ENCODE results near the gene LRRTM1. TPM values are rescaled to one million over a fixed set of nuclear protein-coding genes. Genes with fewer than 3 reads are reported as not detected.

Gene LRRTM1
- total and polyA plus RNA-seq, 2 experiments from 2014 or later = 12.6 to 17.4 TPM

- no peaks in the 10 kb centered on the region for H3K9me3 ChIP-seq (ENCODE audit: low read depth)
- no peaks in the 10 kb centered on the region for H3K27me3 ChIP-seq
- H3K4me3 ChIP-seq = no peak overlapping the region
- no peak overlapping the region for H3K27ac ChIP-seq
- no peak for TF ChIP-seq CTCF (IDR thresholded peaks at IDR 0.05; ENCODE audit: low read depth, low read length)
- H3K4me1 ChIP-seq (ENCODE audit: low read depth) = peaks cover 12% of the 10 kb centered on the region
- DNase-seq (ENCODE audit: low read depth in 1 of 2, low spot score in 1 of 2) = no peak
- H3K36me3 ChIP-seq = no peaks in the 10 kb centered on the region
Observed at GRCh38 chr2:80322311-80322920, 17.9 kb upstream of the LRRTM1 start.

DNA sequence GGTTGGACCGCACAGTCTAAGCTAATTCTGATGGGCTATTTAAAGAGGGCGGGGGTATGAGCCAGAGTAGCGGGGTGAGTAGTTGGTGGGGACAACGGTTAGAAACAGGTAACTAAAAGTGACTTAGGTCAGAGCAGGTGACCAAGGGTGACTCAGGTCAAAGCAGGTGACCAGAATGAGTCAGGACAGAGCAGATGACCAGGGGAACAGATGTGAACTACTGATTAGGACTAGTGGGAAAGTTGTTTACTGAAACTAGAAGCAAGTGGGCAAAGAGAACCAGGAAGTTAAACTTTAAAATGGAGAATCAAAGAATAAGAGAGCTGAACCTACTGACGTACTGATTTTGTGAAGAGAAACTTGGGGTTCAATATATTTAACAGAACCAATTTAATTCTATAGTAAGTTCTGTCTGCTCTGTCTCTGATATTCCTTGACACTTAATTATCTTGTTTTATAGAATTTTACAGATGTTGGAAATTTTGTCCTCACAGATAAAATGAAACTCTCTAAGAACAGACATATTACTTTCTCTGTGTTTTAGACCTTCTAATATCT is 7.8 kb upstream of the LRRTM1 start:
- TF ChIP-seq CTCF (IDR thresholded peaks at IDR 0.05; ENCODE audit: low read depth, low read length) = no peak
- no peak overlapping the region for H3K4me3 ChIP-seq
- H3K4me1 ChIP-seq (ENCODE audit: low read depth) = no peaks in the 10 kb centered on the region
- H3K36me3 ChIP-seq = no peaks in the 10 kb centered on the region
- H3K9me3 ChIP-seq (ENCODE audit: low read depth) = no peaks in the 10 kb centered on the region
- H3K27me3 ChIP-seq = no peaks in the 10 kb centered on the region
- H3K27ac ChIP-seq = no peak overlapping the region
- no peak for DNase-seq (ENCODE audit: low read depth in 1 of 2, low spot score in 1 of 2)

GRCh38 chr2:80311304-80311703 is 6.8 kb upstream of the LRRTM1 start:
- Histone ChIP-seq H3K9me3 (ENCODE audit: low read depth) (no peaks in the 10 kb centered on the region), H3K27me3 (no peaks in the 10 kb centered on the region), H3K27ac (no peak overlapping the region), H3K4me3 (no peak overlapping the region), H3K36me3 (no peaks in the 10 kb centered on the region), H3K4me1 (ENCODE audit: low read depth) (no peaks in the 10 kb centered on the region)
- TF ChIP-seq CTCF (IDR thresholded peaks at IDR 0.05; ENCODE audit: low read depth, low read length) = no peak
- DNase-seq (ENCODE audit: low read depth in 1 of 2, low spot score in 1 of 2) = no peak

DNA sequence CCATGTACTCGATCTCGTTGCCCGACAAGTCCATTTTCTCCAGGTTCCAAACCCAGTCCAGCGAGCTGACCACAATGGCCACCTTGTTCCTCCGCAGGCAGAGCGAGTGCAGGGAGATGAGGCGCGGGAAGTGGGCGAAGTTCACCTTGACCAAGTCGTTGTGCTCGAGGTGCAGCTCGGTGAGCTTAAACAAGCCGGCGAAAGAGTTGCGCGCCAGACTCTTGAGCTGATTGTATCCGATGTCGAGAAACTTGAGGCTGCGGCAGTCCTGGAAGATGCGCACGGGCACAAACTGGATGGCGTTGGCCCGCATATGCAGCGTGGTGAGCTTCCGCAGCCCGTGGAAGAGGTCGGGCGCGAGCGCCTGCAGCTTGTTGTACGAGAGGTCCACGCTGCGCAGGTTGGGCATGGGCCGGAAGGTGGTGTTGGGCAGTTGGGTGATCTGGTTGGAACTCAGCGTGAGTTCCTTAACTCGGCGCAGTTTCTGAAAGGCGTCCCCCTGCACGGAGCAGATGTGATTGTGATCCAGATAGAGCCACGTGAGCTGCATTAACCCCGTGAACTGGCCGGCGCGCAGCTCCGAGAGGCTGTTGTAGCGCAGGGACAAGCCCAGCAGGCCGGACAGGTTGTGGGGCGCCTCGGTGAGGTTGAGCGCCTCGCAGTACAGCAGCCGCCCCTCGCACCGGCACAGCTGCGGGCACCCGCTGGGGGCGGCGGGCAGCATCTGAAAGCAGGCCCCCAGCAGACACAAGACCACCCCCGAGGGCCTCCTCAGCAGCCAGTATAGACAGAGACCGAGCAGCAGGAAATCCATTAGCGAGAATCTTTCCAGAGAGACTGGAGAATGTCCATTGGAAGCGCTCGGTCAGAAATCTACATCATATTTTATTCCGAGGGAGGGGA is 1.3 kb downstream of the LRRTM1 start:
- Histone ChIP-seq H3K27ac (no peak overlapping the region), H3K4me1 (ENCODE audit: low read depth) (peaks cover 18% of the 10 kb centered on the region), H3K4me3 (peak overlapping the region; percentile 58), H3K36me3 (no peaks in the 10 kb centered on the region), H3K27me3 (peaks cover 13% of the 10 kb centered on the region), H3K9me3 (ENCODE audit: low read depth) (no peaks in the 10 kb centered on the region)
- DNase-seq (ENCODE audit: low read depth in 1 of 2, low spot score in 1 of 2) = peak in 1 of 2 donors; percentile 47
- no peak for TF ChIP-seq CTCF (IDR thresholded peaks at IDR 0.05; ENCODE audit: low read depth, low read length)

- H3K9me3 ChIP-seq (ENCODE audit: low read depth) = no peaks in the 10 kb centered on the region
- DNase-seq (ENCODE audit: low read depth in 1 of 2, low spot score in 1 of 2) = no peak
- H3K27ac ChIP-seq = no peak overlapping the region
- H3K4me1 ChIP-seq (ENCODE audit: low read depth) = peaks cover 18% of the 10 kb centered on the region
- H3K27me3 ChIP-seq = peaks cover 13% of the 10 kb centered on the region
- H3K36me3 ChIP-seq = no peaks in the 10 kb centered on the region
- no peak for TF ChIP-seq CTCF (IDR thresholded peaks at IDR 0.05; ENCODE audit: low read depth, low read length)
- H3K4me3 ChIP-seq = peak overlapping the region; percentile 58
Observed at GRCh38 chr2:80302314-80303005, 2.1 kb downstream of the LRRTM1 start.

Data from cardiac muscle cell (in vitro differentiated cells and primary cell).